Measurements from ENCODE around the gene JAKMIP1.

JAKMIP1 gene

GRCh38 chr4:6114601-6115000 is 85.7 kb downstream of the JAKMIP1 start:
- no peak for DNase-seq

- no peak for DNase-seq
These were observed 86.2 kb downstream of the JAKMIP1 start for GRCh38 chr4:6114181-6114580.

GRCh38 chr4:6113641-6114040 is 86.7 kb downstream of the JAKMIP1 start:
- DNase-seq, result no peak

GRCh38 chr4:6112606-6113290 is 87.6 kb downstream of the JAKMIP1 start:
- DNase-seq, result no peak

- DNase-seq, result no peak
These were observed 88.9 kb downstream of the JAKMIP1 start for GRCh38 chr4:6111354-6111960.

GRCh38 chr4:6110681-6111353 is 89.5 kb downstream of the JAKMIP1 start:
- no peak for DNase-seq

GRCh38 chr4:6109842-6110560 is 90.3 kb downstream of the JAKMIP1 start:
- DNase-seq, result no peak

- no peak for DNase-seq
These were observed 92.5 kb downstream of the JAKMIP1 start for GRCh38 chr4:6107886-6108285.

- DNase-seq, result no peak
These were observed 93.1 kb downstream of the JAKMIP1 start for GRCh38 chr4:6107114-6107791.

- DNase-seq, result no peak
These were observed 94.2 kb downstream of the JAKMIP1 start for GRCh38 chr4:6106156-6106555.

- no peak for DNase-seq
These were observed 94.9 kb downstream of the JAKMIP1 start for GRCh38 chr4:6105311-6105911.

- DNase-seq, result no peak
These were observed 95.7 kb downstream of the JAKMIP1 start for GRCh38 chr4:6104541-6105130.

GRCh38 chr4:6097581-6097980 is 102.8 kb downstream of the JAKMIP1 start:
- no peak for DNase-seq

GRCh38 chr4:6095897-6096296 is 104.5 kb downstream of the JAKMIP1 start:
- DNase-seq, result no peak

GRCh38 chr4:6095023-6095752 is 105.2 kb downstream of the JAKMIP1 start:
- DNase-seq, result no peak

- DNase-seq, result no peak
These were observed 106.7 kb downstream of the JAKMIP1 start for GRCh38 chr4:6093671-6094070.

GRCh38 chr4:6092971-6093370 is 107.4 kb downstream of the JAKMIP1 start:
- DNase-seq, result no peak

GRCh38 chr4:6092131-6092530 is 108.2 kb downstream of the JAKMIP1 start:
- no peak for DNase-seq

GRCh38 chr4:6090931-6091330 is 109.4 kb downstream of the JAKMIP1 start:
- DNase-seq, result no peak

GRCh38 chr4:6088950-6089349 is 111.4 kb downstream of the JAKMIP1 start:
- DNase-seq, result no peak

- no peak for DNase-seq
These were observed 112.5 kb downstream of the JAKMIP1 start for GRCh38 chr4:6087669-6088341.
